NB4 (cell line): ENCODE data around the gene PHYHIPL.

Experiments
- DNase-seq: peaks from one replicate; pipeline ENCODE4 v3.0.0; 2010; ENCODE audit warnings: low read depth
- H3K4me3 ChIP-seq: one replicate; pipeline ENCODE4 v1.5.1; 2011; ENCODE audit warnings: mild to moderate bottlenecking, low read depth, low read length, moderate library complexity
- MYC ChIP-seq: IDR thresholded peaks from 2 replicates; pipeline ENCODE4 v1.6.1; 2011; ENCODE audit warnings: low read depth, low read length
- POLR2A ChIP-seq: IDR thresholded peaks from 2 replicates; pipeline ENCODE4 v1.6.1; 2011; ENCODE audit warnings: mild to moderate bottlenecking; ENCODE audit not compliant: insufficient read length; ENCODE audit errors: extremely low read depth
- TF ChIP-seq, protein P1 (sequence below): IDR thresholded peaks from 2 replicates; pipeline ENCODE4 v1.6.1; 2011; ENCODE audit warnings: low read depth, low read length
- TF ChIP-seq, protein P2 (sequence below): IDR thresholded peaks from one replicate; pipeline ENCODE4 v1.5.1; 2012; ENCODE audit warnings: low read depth, low read length

Gene PHYHIPL

DNA sequence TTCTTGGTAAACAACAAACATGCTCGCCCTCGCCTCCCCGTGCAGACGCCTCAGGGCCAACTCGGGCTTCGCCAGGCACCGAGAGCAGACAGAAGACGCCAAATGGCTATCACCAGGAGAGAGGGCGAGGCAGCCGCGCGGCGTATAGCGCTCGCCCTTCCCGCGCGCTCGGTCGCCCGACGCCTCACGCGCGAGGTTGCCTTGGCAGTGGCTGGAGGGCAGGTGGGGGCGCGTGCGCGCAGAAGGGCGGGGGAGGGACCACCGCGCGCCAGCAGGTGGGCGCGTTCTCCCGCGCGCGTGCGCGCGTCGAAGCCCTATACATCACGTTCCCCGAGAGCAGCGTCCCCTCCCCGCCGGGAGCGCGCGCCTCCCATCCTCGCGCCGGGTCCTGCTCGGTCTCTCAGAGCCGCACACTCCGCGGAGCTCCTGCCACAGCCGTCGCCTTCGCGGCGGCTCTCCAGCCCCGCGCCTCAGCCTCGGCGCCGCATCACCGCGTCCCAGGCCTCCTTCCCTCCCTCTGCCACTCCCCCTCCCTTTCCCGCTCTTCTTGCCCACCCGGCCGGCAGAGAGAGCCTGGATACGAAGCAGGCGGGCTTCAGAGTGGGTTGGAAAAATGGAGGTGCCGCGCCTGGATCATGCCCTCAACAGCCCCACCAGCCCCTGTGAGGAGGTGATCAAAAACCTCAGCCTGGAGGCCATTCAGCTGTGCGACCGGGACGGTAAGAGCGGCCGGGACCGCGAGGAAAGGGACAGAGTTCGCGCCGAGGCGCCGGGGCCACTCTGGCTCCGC, at the start of gene PHYHIPL:
Gene PHYHIPL (plus strand): TSS at position 403 of the 790 bp plus-strand sequence. CDS start 211 bp downstream, at position 614.
- no peak within 1 kb of the TSS for H3K4me3 ChIP-seq
- TF ChIP-seq, protein P1, sequence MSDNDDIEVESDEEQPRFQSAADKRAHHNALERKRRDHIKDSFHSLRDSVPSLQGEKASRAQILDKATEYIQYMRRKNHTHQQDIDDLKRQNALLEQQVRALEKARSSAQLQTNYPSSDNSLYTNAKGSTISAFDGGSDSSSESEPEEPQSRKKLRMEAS = no peak
- no peak for TF ChIP-seq POLR2A
- TF ChIP-seq, protein P2, sequence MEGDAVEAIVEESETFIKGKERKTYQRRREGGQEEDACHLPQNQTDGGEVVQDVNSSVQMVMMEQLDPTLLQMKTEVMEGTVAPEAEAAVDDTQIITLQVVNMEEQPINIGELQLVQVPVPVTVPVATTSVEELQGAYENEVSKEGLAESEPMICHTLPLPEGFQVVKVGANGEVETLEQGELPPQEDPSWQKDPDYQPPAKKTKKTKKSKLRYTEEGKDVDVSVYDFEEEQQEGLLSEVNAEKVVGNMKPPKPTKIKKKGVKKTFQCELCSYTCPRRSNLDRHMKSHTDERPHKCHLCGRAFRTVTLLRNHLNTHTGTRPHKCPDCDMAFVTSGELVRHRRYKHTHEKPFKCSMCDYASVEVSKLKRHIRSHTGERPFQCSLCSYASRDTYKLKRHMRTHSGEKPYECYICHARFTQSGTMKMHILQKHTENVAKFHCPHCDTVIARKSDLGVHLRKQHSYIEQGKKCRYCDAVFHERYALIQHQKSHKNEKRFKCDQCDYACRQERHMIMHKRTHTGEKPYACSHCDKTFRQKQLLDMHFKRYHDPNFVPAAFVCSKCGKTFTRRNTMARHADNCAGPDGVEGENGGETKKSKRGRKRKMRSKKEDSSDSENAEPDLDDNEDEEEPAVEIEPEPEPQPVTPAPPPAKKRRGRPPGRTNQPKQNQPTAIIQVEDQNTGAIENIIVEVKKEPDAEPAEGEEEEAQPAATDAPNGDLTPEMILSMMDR = no peak
- no peak for TF ChIP-seq MYC
- no peak for DNase-seq

DNA sequence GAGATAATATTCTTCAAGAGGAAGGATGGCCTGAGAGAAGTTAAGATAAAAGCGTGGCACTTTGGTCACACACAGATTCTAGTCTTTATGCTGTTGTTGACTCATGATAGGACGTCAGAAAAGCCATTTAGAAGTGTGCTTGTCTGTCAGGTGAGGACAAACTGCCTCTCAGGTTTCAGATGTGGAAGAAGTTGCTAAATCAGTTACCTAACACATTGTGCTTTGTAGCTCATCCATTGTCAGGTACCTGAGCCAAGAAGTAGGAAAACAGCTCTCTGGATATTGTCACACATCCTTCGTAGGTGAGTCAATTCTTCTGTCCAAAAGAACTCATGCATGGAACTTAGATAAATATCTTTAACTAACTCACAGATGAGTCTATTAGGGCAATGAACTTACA, 49.5 kb upstream of the PHYHIPL start:
- TF ChIP-seq POLR2A (no peak), MYC (no peak)
- TF ChIP-seq, protein P1 = no peak
- TF ChIP-seq, protein P2 = no peak
- no peak overlapping the region for H3K4me3 ChIP-seq
- no peak for DNase-seq

DNA sequence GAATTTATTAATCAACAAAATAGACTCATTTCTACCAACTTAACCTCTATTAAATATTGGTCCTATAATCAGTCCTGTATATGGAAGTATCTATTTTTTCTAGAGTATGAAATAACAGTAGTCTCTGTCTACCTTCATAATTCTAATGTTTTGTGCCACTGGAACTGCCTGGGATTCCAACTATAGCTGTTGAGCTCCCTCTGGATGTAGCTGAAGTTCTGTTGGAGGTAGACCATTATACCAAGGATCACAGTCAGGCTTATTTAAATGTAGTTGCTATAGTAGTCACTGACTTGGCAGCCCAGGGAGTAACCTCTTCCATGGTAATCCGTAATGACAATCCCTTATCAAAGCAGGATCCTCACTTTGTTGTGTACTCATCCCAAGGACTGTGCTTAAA, 48.5 kb upstream of the PHYHIPL start:
- TF ChIP-seq MYC (no peak), POLR2A (no peak)
- TF ChIP-seq, protein P1 = no peak
- TF ChIP-seq, protein P2 = no peak
- no peak for DNase-seq
- no peak overlapping the region for H3K4me3 ChIP-seq

DNA sequence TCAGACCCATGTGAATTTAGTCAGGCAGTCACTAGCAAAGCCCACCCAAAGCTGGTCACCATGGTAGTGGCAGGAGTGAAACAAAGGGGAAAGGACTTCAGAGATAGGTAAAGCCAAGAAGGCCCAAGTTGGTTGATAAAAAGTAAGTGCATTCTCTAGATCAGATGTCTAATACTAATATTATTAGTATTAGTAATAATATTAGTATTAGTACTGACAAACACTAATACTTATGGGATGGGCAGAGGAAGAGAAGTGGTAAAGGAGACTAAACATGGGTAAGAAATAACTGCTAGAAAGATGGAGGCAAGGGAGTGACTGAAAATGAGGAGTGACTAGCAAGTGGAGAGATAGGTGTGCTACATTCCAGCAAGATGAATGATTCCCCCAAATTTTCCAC, 46.6 kb upstream of the PHYHIPL start:
- TF ChIP-seq MYC = no peak
- no peak for TF ChIP-seq POLR2A
- TF ChIP-seq, protein P1 = no peak
- TF ChIP-seq, protein P2 = no peak
- H3K4me3 ChIP-seq = no peak overlapping the region
- no peak for DNase-seq

DNA sequence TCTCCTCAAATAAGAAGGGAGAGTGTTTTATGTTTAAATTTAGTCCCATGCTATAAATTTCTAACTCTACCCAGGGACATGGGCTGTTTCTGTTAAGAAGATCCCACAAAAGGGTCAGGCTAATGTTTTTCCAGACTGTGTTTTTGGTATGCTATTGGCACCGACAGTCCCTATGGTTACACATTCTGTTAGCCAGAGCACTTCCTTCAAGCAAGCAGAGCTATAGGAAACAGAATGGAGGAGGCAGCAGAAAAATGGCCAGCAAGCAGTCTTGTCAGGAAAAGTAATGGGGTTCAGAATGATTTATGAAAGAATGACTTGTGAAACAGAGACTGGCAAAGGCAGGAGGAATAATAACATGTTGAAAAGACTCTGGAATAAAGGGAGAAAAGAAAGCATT, 44.8 kb upstream of the PHYHIPL start:
- TF ChIP-seq, protein P2 = no peak
- TF ChIP-seq POLR2A = no peak
- no peak for TF ChIP-seq MYC
- TF ChIP-seq, protein P1 = no peak
- no peak for DNase-seq
- no peak overlapping the region for H3K4me3 ChIP-seq
